Esophagus squamous epithelium (tissue), 5 donors: ENCODE data around the gene NAE1. TPM values are rescaled to one million over a fixed set of nuclear protein-coding genes. Genes with fewer than 3 reads are reported as not detected.

Experiments used
- DNase-seq: peaks from one replicate; lab custom pipeline; 2025; lab: John Stamatoyannopoulos, UW
- H3K27ac ChIP-seq, 4 donors: fragments of 200-600 bp; sonication (generic); one replicate each; pipeline ENCODE4 v1.5.1; 2016 to 2019; ENCODE audit warnings: mild to moderate bottlenecking in 1 of 4
- H3K27me3 ChIP-seq, 4 donors: fragments of 200-600 bp; sonication (generic); 1 replicate in 3 of 4; 2 replicates in 1 of 4; pipeline versions ENCODE4 v1.5.1 to v1.6.0; 2017 to 2021; ENCODE audit warnings: antibody characterized with exemption in 1 of 4
- H3K36me3 ChIP-seq, 3 donors: fragments of 200-600 bp; sonication (generic); one replicate each; pipeline ENCODE4 v1.5.1; 2016 to 2019
- H3K4me1 ChIP-seq, 3 donors: fragments of 200-600 bp; sonication (generic); one replicate each; pipeline ENCODE4 v1.5.1; 2017 to 2019
- H3K4me3 ChIP-seq, 4 donors: fragments of 200-600 bp; sonication (generic); 1 replicate in 3 of 4; 2 replicates in 1 of 4; pipeline ENCODE4 v1.5.1; 2016 to 2019; ENCODE audit warnings: mild to moderate bottlenecking in 2 of 4, moderate library complexity in 1 of 4
- H3K9me3 ChIP-seq, 3 donors: fragments of 200-600 bp; sonication (generic); one replicate each; pipeline ENCODE4 v1.5.1; 2016 to 2019
- POLR2A ChIP-seq, 4 donors: fragments of 450-650 bp; IDR thresholded peaks; one replicate each; pipeline ENCODE4 v1.6.1; 2017; ENCODE audit warnings: antibody characterized with exemption in 4 of 4, mild to moderate bottlenecking in 4 of 4, moderate library complexity in 3 of 4
- WGBS, 2 donors: methylation state at CpG; one replicate each; pipeline ENCODE4 v1.1.5; 2018; 5-methylcytosine and 5-hydroxymethylcytosine counted together
- intact Hi-C: fragments of 100-400 bp; cut with DNase I; formaldehyde crosslinking; loops from one replicate; pipeline ENCODE4 v1.15.0; 2022
- total RNA-seq, 4 donors: library from RNA; depleted of rRNA; stranded (reverse); fragments of >200 nt; gene quantifications; one replicate each; pipeline ENCODE4 v1.1.0, GENCODE V29; 2016
- TF ChIP-seq, protein P1 (sequence below), 6 experiments: fragments of 450-650 bp in 4 of 6; fragments of 200-600 bp in 2 of 6; sonication (generic) in 2 of 6; IDR thresholded peaks; one replicate each; pipeline ENCODE4 v1.5.1; 2016 to 2019; ENCODE audit warnings: antibody characterized with exemption in 6 of 6, mild to moderate bottlenecking in 4 of 6, moderate library complexity in 4 of 6
- donor health status: DM: yes; HTN: yes; CAD: no.

Gene NAE1
- total RNA-seq, 4 donors from 2014 or later = 31.4 to 74.7 (median 45.7) TPM

DNA sequence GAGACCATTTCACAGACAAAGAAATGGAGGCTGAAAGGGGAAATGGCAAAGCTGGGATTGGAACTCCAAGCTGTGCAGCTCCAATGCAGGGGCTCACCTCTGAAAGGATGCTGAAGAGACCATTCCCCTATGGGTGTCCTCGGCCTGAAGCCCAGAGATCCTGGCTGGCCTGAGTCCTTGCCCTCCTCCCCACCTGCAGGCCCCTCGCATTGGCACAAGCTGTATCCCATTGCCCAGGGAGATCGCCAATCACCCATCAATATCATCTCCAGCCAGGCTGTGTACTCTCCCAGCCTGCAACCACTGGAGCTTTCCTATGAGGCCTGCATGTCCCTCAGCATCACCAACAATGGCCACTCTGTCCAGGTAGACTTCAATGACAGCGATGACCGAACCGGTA is 16.1 kb upstream of the NAE1 start:
- whole genome bisulfite sequencing, 2 donors = 100% methylated on average over 1 to 4 of the region's 6 CpGs
- no peak for TF ChIP-seq POLR2A (IDR thresholded peaks at IDR 0.05)
- TF ChIP-seq, protein P1, sequence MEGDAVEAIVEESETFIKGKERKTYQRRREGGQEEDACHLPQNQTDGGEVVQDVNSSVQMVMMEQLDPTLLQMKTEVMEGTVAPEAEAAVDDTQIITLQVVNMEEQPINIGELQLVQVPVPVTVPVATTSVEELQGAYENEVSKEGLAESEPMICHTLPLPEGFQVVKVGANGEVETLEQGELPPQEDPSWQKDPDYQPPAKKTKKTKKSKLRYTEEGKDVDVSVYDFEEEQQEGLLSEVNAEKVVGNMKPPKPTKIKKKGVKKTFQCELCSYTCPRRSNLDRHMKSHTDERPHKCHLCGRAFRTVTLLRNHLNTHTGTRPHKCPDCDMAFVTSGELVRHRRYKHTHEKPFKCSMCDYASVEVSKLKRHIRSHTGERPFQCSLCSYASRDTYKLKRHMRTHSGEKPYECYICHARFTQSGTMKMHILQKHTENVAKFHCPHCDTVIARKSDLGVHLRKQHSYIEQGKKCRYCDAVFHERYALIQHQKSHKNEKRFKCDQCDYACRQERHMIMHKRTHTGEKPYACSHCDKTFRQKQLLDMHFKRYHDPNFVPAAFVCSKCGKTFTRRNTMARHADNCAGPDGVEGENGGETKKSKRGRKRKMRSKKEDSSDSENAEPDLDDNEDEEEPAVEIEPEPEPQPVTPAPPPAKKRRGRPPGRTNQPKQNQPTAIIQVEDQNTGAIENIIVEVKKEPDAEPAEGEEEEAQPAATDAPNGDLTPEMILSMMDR (IDR thresholded peaks at IDR 0.05) = no peak

GRCh38 chr16:66846266-66846665 is 15.5 kb upstream of the NAE1 start:
- no peak for DNase-seq
- TF ChIP-seq, protein P1 (IDR thresholded peaks at IDR 0.05) = no peak
- TF ChIP-seq POLR2A (IDR thresholded peaks at IDR 0.05) = no peak
- no peak overlapping the region for H3K4me3 ChIP-seq
- peaks cover 12 to 62% (median 13%) of the 10 kb centered on the region in 4 donors for H3K27me3 ChIP-seq
- 89 to 100% methylated on average over 1 of the region's 1 CpG for WGBS, 2 donors
- intact Hi-C loops = no loop called here
- H3K9me3 ChIP-seq = no peaks in the 10 kb centered on the region
- peaks cover 12 to 17% (median 13%) of the 10 kb centered on the region in 3 donors for H3K4me1 ChIP-seq
- H3K36me3 ChIP-seq = no peaks in the 10 kb centered on the region
- no peak overlapping the region for H3K27ac ChIP-seq

More for the DNA sequence above, 16.1 kb upstream of the NAE1 start:
- Histone ChIP-seq H3K27me3 (peaks cover 12 to 62% (median 13%) of the 10 kb centered on the region in 4 donors), H3K4me1 (peaks cover 12 to 17% (median 13%) of the 10 kb centered on the region in 3 donors), H3K9me3 (no peaks in the 10 kb centered on the region), H3K27ac (no peak overlapping the region), H3K4me3 (no peak overlapping the region), H3K36me3 (no peaks in the 10 kb centered on the region)
- intact Hi-C loops = no loop called here
- no peak for DNase-seq

DNA sequence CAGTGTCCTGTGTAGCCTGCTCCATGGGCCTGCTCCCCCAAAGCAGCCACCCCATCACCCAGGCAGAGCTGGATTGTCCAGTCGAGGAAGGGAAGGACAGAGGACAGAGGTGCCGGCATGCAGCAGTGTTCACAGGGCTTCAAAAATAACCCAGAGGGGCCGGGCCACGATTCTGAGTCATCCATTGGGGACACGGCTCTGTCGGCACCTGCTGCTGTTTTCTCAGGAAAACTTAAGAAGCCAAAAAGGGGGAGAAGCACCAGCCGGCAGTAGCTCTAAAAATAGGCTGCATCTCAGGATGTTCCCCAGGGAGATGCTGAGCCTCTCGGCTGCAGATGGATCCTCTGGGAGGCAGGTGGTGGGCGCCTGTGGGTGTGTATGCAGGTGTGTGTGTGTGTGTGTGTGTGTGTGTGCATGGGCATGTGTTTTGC is 15.0 kb upstream of the NAE1 start:
- Histone ChIP-seq H3K36me3 (no peaks in the 10 kb centered on the region), H3K9me3 (no peaks in the 10 kb centered on the region), H3K27me3 (peaks cover 12 to 62% (median 13%) of the 10 kb centered on the region in 4 donors), H3K27ac (no peak overlapping the region), H3K4me3 (no peak overlapping the region), H3K4me1 (peaks cover 12 to 17% (median 13%) of the 10 kb centered on the region in 3 donors)
- intact Hi-C loops = no loop called here
- no peak for TF ChIP-seq POLR2A (IDR thresholded peaks at IDR 0.05)
- TF ChIP-seq, protein P1 (IDR thresholded peaks at IDR 0.05) = no peak
- 0 to 55% methylated on average over 1 to 4 of the region's 9 CpGs for WGBS, 2 donors
- no peak for DNase-seq

- TF ChIP-seq, protein P1 (IDR thresholded peaks at IDR 0.05) = no peak
- no peak for TF ChIP-seq POLR2A (IDR thresholded peaks at IDR 0.05)
- no peaks in the 10 kb centered on the region for H3K36me3 ChIP-seq
- H3K9me3 ChIP-seq = no peaks in the 10 kb centered on the region
- intact Hi-C loops = no loop called here
- peak overlapping the region; percentile 19 to 66 (median 38) for H3K4me3 ChIP-seq
- DNase-seq = no peak
- no peak overlapping the region for H3K27ac ChIP-seq
- 13 to 29% methylated on average over 1 to 6 of the region's 10 CpGs for WGBS, 2 donors
- H3K27me3 ChIP-seq = peaks cover 12 to 62% (median 13%) of the 10 kb centered on the region in 4 donors
- H3K4me1 ChIP-seq = peaks cover 12 to 17% (median 13%) of the 10 kb centered on the region in 3 donors
Measured at GRCh38 chr16:66845080-66845410, 14.3 kb upstream of the NAE1 start.

- H3K4me3 ChIP-seq = peak within 1 kb of the TSS; percentile 19 to 66 (median 38)
- TF ChIP-seq, protein P1 (IDR thresholded peaks at IDR 0.05) = no peak
- TF ChIP-seq POLR2A (IDR thresholded peaks at IDR 0.05) = no peak
- no peaks in the 10 kb centered on the region for H3K9me3 ChIP-seq
- intact Hi-C loops = no loop called here
- H3K27me3 ChIP-seq = peaks cover 12 to 62% (median 13%) of the 10 kb centered on the region in 4 donors
- no peak within 1 kb of the TSS for H3K27ac ChIP-seq
- no CpG with 5 or more reads among the region's 79 CpGs for WGBS, 2 donors
- no peak for DNase-seq
- H3K36me3 ChIP-seq = no peaks in the 10 kb centered on the region
- peaks cover 12 to 17% (median 13%) of the 10 kb centered on the region in 3 donors for H3K4me1 ChIP-seq
Measured at GRCh38 chr16:66844342-66845079, 13.7 kb upstream of the NAE1 start, which contains the start of gene CA7. Gene CA7 (plus strand): TSS chr16:66844414. CDS start chr16:66844488, 74 bp downstream.
